Activated CD4-positive, alpha-beta T cell treated with anti-CD3 and anti-CD28 coated beads, Interleukin-2, amount 50 U/mL, for 48 hours (primary cell): ENCODE results near the gene CERS6.
"Not testable (repeated sequence)": the region's sequence is repeated elsewhere in the genome, so short reads cannot be mapped to it uniquely, and the experiment has no call there.

ENCODE experiments used
- DNase-seq, 2 experiments: peaks; one replicate each; pipeline ENCODE4 v3.0.0-alpha.2; 2020

Gene CERS6

GRCh38 chr2:168649105-168649504, 193.0 kb downstream of the CERS6 start:
- DNase-seq: no peak

- no peak for DNase-seq
Observed at GRCh38 chr2:168649562-168649961, 193.5 kb downstream of the CERS6 start.

- DNase-seq: no peak
Observed at GRCh38 chr2:168650139-168650538, 194.1 kb downstream of the CERS6 start.

DNA sequence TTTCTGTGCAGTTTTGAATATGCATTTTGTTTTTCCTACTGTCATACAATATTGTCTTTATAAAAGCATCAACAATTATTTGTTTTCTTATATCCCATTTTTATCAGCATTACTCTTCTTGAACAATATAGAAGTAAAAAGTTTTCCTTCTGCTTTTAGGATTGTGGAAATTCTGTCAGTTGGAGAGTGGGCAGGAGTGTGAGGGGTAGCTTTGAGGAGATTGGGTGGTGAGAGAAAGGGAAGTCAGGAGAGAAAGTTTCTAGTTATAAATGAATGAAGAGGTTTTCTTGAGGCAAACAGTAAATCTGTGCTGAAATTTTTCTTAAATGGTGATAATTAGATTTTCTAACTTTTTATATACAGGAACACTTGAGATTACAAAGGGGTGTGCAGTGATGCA, 194.7 kb downstream of the CERS6 start:
- no peak for DNase-seq

DNA sequence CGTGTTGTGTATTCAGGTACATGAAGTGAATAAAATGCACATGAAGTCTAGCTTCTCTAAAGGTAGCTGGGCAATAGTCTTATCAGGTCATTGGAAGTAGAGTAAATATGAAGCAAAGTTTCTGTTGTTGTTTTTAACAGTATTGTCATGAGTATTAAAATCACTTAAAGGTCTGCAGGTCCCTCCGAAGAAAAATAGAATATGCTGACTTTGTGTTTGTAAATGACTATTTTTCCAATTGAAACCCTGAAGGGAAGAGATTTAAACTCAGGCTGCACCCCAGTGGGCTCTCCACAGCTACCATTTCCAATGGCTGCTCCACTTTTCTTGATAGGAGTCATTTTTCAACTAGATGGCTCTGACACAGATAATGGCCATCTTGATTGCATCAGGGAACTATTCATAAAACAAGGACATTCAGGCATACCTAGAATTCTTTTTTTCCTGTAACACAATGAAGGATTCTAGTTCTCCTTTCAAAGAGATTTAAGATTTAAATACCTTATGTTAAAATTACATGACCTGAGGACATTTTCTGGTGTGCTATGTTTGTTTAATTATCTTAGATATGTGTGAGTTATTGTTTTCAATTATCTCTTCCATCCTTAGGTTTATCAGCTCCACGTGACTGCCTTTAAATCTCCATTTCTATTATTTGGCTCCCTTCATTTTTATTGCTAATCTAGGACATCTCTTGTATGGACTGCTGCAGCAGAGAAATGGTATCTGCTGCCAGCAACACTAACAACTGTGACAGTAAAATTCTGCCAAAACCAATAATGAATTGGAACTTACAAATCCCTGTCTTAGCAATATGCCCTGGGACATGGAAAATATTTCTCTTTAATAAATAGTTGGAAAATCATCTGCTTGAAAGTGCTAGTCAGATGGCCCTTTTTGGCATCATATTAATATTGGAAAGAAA, 197.2 kb downstream of the CERS6 start:
- DNase-seq: no peak

GRCh38 chr2:168654705-168655104, 198.6 kb downstream of the CERS6 start:
- no peak for DNase-seq

DNA sequence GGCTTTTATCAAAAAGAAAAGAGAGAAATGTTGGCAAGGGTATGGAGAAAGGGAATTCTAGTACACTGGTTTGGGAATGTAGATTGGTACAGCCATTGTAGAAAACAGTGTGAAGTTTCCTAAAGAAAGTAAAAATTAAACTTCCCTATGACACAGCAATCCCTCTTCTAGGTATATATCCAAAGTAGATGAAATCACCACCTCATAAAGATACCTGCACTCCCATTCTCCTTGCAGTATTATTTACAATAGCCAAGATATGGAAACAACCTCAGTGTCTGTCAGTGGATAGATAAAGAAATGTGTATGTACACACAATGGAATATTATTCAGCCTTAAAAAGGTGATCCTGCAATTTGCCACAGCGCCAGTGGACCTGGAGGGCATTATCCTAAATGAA, 199.1 kb downstream of the CERS6 start:
- DNase-seq: no peak

- not testable (repeated sequence) for DNase-seq
Observed at GRCh38 chr2:168657378-168657777, 201.3 kb downstream of the CERS6 start.

- no peak for DNase-seq
Observed at GRCh38 chr2:168658706-168659105, 202.6 kb downstream of the CERS6 start.

DNA sequence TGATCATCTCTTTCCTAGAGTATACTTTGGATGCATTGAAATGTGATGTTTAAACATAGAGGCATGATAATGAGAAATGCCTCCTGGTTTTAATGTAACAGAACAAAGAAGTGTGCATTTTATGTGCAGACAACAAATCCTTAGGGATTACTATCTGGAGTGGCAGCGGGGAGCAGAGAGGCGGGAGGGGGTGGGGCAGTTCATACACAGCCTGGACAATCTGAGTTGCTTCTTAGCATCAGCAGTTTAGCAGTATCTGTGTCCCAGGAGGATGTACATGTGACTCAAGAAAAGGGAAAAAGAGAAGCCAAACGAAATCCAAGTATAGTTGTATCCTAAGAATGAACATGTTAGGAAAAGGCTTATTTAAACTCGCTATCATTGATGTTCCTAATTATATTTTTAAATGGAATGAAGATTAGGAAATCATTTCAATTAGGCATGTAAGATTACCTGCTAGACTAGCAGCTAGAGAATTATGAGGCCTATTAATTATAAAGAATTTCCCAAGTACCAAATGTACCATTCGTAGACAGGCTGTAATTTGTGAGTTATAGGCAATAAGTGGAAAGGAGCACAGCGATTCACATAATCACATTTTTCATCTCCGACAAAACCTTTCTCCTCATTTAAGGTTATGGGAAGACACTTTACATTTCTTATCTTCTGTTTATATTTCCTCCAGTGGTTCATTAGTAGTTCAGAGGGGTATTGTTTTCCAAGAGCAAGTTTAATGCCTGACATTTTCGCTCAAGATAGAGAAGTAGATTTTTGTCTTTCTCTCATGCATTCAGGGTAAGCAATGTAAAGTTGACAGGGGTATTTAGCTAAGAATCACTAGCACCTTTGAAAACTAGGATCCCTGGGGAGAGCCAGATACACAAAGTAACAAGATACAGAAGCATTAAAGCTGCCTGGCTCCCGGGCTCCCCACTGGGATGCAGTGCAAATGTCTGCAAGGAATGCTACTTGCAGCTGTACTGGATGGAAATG, 205.1 kb downstream of the CERS6 start:
- DNase-seq: no peak

- no peak for DNase-seq
Observed at GRCh38 chr2:168661863-168662256, 205.8 kb downstream of the CERS6 start.

- DNase-seq: no peak
Observed at GRCh38 chr2:168662651-168663208, 206.7 kb downstream of the CERS6 start.

DNA sequence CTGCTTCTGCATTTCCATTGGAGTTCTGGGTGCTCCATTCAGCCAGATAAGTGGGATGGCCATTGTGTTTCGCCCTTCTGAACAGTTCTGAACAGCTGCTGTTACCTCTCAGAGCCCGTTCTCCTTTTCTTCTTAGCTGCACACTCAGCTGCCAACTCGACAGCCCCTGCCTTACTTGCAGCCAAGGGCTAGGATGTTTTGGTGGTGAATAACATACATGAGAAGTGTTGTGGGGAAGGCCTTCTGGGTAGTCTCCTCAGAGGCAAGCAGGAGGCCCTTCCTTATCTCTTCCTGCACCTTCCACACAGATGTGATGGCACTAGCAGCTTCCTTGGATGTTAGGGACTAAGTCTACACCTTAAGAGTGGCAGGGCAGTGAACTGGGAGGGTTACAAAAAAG, 207.9 kb downstream of the CERS6 start:
- no peak for DNase-seq

GRCh38 chr2:168664715-168665114, 208.6 kb downstream of the CERS6 start:
- not testable (repeated sequence) for DNase-seq

- DNase-seq: no peak
Observed at GRCh38 chr2:168666339-168666738, 210.3 kb downstream of the CERS6 start.

GRCh38 chr2:168667156-168667555, 211.1 kb downstream of the CERS6 start:
- no peak for DNase-seq

GRCh38 chr2:168669151-168669550, 213.1 kb downstream of the CERS6 start:
- no peak for DNase-seq

DNA sequence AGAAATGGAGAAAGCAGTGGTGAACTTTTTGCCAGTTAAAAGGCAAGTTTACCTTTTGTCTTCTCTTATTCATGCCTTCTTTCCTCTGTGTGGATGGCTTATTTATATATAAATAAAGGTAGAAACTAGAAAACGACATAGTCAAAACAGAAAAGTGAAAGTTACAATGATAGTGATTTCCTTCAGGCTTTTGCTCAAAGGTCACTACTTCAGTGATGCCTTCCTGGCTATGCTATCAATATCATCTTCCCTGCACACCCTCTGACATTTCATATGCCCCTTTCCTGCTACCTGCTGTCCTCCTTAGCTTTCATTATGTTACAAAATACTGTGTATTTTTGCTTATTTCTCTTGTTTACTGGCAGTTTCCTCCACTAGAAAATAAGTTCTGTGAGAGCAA, 214.4 kb downstream of the CERS6 start:
- DNase-seq: no peak

DNA sequence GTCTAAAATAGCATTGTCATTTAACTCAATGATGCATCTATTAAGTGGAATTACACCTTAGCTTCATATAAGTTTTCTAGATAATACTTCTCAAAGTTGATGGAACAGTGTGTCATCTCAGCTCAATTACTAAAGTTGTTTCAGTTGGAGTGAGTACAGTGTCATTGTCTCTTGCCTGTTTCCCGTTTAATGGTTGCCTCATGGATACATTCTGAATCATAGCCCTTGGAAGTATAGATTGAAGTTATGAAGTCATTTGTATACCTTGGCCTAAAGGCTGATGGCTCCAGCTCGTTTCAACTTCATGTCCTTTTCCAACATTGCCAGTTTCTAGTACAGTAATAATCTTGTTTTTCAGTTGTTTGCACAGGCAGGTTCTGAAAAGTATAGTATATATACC, 215.9 kb downstream of the CERS6 start:
- no peak for DNase-seq

DNA sequence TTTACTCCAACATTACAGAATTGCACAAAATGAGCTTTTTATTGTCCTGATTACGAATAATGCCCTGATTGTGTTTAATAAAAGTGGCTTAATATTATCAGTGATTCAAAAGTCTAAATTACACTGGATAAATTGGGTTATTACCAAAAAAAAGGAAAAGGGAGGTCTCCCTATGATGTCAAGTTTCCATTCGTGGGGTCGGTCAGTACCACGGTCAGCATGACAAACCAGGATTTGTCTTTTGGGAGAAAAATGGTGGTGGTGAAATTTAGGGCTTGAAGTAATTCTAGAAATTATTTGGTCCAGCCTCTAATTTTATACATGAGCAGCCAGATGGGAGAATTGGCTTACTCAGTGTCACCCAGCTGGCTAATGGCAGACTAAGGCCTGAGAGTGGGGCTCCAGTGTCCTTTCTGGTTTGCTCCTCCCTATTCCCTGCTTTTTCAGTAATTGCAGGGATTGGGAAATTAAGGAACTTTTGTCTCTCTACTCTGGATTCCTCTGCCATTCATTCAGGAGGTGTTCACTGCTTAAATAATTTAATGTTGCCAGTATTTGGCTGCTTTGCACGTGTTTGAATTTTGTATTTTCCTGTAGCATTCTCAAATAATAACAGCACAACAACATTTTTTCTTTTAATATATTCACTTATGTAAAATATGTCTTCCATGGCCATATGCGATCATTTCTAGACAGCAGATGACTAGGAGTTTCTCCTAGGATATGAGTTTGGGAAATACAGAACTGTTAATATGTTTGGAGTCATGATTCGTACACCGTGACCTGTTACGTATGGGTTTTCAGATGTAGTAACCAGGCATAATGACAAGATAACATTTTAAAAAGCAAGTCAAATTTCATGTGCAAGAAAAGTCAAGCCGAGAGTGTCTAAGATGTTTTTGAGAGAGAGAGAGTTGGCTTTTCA, 217.5 kb downstream of the CERS6 start:
- no peak for DNase-seq

DNA sequence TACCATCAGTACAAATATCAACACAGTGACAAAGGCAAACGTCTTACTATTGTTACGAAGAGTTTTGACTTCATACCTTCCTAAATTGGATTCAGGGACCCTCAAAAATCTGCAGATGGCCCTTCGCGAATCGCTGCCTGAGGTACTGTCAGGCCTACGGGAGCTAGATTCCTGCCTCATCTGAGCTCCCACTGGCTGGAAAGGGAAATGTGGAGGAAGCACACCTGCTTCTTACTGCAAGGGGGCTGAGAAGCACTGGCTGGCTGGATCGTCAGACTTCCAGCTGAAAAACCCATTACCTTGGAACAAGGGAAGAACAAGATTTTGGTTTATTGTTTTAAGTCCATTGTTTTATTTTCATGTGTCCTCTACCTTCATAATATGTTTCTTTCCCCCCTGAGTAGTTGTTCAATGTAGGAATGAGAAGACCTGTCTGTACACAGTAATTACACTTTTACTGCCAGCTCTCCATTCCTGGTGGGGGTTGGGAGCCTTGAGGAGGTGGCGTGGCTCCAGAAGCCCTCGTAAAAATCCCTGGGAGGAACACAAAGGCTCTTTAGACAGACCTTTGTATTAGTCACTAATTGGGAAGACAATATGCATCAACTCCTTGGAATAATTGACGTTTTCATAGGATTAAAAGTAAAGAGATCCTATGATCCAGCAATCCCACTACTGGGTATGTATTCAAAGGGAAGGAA, 222.2 kb downstream of the CERS6 start:
- no peak for DNase-seq
